HTERT RPE-1 (cell line): ENCODE results near the gene MRPL24.
"Not testable (repeated sequence)": the region's sequence is repeated elsewhere in the genome, so short reads cannot be mapped to it uniquely, and the experiment has no call there.

Experiments
- in situ Hi-C: fragments of 300-500 bp; cut with MboI; formaldehyde crosslinking; loops from 4 replicates; pipeline ENCODE4 v1.14.3; 2020; ENCODE audit warnings: low sequenced_read_pairs

The MRPL24 gene

GRCh38 chr1:156760796-156761104 is 19.9 kb upstream of the MRPL24 start:
- in situ Hi-C loops: no loop called here

- in situ Hi-C loops: no loop called here
These were observed 19.4 kb upstream of the MRPL24 start for GRCh38 chr1:156760092-156760795.

GRCh38 chr1:156757572-156758253 is 16.8 kb upstream of the MRPL24 start:
- in situ Hi-C loops: not testable (repeated sequence)

- in situ Hi-C loops: no loop called here
These were observed 15.5 kb upstream of the MRPL24 start for GRCh38 chr1:156756355-156756754.

GRCh38 chr1:156755527-156755950 is 14.7 kb upstream of the MRPL24 start:
- in situ Hi-C loops: no loop called here

- in situ Hi-C loops: no loop called here
These were observed 13.3 kb upstream of the MRPL24 start for GRCh38 chr1:156754219-156754618.

- in situ Hi-C loops: no loop called here
These were observed 12.1 kb upstream of the MRPL24 start for GRCh38 chr1:156752843-156753482.

- in situ Hi-C loops: no loop called here
These were observed 11.0 kb upstream of the MRPL24 start for GRCh38 chr1:156751757-156752481.

GRCh38 chr1:156751451-156751756 is 10.5 kb upstream of the MRPL24 start, which contains the start of gene HDGF:
TSS of gene HDGF (minus strand) at chr1:156751675. CDS start at chr1:156751429, 246 bp downstream.
- in situ Hi-C loops: no loop called here

GRCh38 chr1:156750711-156751450 is 10.0 kb upstream of the MRPL24 start:
- in situ Hi-C loops: no loop called here

- in situ Hi-C loops: no loop called here
These were observed 9.3 kb upstream of the MRPL24 start for GRCh38 chr1:156750191-156750672.

GRCh38 chr1:156749419-156750118 is 8.7 kb upstream of the MRPL24 start:
- in situ Hi-C loops: no loop called here

GRCh38 chr1:156748670-156749418 is 8.0 kb upstream of the MRPL24 start:
- in situ Hi-C loops: no loop called here

- in situ Hi-C loops: no loop called here
These were observed 7.1 kb upstream of the MRPL24 start for GRCh38 chr1:156747742-156748669.

- in situ Hi-C loops: no loop called here
These were observed 6.1 kb upstream of the MRPL24 start for GRCh38 chr1:156746728-156747631.

GRCh38 chr1:156746406-156746727 is 5.5 kb upstream of the MRPL24 start:
- in situ Hi-C loops: no loop called here

GRCh38 chr1:156745881-156746280 is 5.0 kb upstream of the MRPL24 start:
- in situ Hi-C loops: no loop called here
